Articular chondrocyte of knee joint (primary cell): ENCODE data around the gene ATP1B2. TPM values are rescaled to one million over a fixed set of nuclear protein-coding genes. Genes with fewer than 3 reads are reported as not detected.

Source experiments
- total RNA-seq: library from RNA; depleted of rRNA; stranded (reverse); fragments of >200 nt; gene quantifications from 2 replicates; pipeline ENCODE4 v1.2.3, GENCODE V29; 2012

ATP1B2 gene, protein sequence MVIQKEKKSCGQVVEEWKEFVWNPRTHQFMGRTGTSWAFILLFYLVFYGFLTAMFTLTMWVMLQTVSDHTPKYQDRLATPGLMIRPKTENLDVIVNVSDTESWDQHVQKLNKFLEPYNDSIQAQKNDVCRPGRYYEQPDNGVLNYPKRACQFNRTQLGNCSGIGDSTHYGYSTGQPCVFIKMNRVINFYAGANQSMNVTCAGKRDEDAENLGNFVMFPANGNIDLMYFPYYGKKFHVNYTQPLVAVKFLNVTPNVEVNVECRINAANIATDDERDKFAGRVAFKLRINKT
- not detected in 2 replicates for total RNA-seq

DNA sequence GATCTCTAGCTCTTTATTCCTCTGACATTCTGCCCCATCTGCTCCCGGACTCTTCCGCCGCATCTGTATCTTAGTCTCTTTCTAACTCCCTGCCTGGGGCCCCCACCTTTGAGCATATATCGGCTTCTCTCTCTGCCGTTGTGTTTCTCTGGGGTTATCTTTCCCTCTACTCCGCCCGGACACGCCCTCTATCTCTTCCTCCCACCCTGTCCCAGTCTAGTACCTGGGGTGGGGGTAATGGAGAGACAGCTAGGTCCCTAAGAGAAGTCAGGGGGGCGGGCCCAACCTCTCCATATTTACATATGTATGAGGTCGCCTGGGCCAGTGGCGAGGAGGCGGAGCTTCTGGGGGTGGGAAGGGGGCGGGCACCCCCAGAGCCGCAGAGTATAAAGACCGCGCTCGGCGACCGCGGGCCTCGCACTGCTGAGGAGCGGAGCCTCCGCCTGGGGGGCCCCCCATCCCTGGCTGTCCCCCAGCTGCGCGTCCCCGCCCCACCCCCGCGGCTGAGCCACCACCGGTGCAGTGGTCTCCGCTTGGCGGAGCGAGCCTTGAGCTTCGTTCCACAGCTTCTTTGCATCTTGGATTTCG, at the start of gene ATP1B2:
Gene ATP1B2, plus strand, starts transcription at position 418 of the 588 bp plus-strand sequence. CDS start 593 bp downstream, outside the sequence.

DNA sequence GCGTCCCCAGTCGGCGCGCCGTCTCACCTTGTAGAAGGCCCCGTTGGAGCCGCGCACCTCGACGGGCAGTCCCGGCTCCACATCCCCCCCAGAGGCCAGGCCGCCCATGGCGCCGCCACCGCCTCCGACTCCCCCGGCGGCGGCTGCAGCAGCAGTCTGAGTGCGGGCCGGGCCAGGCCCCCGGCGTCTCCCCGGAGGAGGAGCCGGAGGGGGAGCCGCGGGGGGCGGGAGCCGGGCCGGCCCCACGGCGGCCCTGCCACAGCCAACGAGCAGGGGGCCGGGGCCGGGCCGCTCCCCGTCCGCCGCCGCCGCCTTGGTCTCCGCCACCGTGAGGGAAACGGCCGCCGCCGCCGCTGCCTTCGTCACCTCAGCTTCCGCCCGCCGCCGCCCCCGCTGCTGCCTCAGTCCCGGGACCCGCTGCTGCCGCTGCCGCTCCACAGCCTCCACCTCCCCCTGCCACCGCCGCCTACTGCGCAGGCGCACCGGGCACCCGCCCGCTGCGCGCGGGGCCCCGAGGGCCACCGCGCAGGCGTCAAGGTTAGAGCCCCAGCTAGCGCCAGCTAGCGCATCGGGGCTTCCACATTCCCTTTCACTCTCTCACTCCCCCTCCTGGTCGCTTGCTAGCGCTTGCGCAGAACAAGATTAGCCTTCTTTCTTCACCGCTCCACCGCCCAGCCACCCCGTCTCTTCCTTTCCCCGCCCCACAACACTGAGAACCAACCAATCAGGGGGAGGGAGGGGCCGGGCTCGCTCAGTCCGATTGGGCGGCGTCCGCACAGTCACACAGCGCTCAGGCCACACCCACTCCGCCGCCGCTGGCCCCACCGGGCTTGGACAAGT, 36.1 kb upstream of the ATP1B2 start, which contains the start of gene FXR2:
Gene FXR2, minus strand, starts transcription at position 473 of the 840 bp plus-strand sequence. Its CDS starts 365 bp downstream, at position 108.

DNA sequence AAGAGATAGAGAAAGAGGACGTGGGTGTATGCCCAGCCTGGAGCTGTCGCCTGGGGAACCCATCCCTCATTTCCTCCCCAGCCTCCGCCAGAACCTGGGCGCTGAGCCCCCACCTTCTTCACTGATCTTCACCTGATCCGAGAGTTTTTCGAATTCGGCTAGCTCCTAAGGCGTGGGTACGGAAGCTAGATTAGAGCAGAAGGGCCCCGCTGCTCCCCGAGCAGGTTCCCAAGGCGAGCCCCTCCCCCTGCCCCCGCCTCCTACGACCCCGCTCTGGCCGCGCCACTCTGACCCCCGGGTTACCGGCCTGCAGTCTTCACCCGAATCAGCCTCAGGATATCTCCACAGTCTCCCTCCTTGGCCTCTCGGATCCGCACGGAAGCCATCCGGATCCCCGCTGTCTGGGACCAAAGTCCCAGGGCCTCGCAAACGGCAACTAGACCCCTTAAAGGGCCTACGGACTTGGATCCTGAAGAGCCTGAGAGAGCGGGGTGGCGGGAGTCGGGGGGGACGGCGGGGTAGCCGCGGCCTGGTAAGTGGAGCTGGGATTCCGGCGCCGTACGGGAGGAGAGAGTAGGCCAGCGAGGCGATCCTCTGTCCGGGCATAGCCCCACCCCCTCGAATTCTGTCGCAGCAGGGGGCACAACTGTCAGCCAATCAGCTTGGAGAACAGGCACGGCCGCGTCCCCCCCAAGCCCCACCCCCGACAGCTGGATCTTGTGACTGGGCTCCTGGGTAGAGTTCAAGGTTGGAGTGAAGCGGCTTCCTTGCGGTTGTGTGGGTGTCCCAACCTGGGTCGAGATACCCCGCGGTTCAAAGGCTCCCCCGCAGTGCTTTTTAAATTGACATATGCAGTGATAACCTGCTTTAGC, 23.2 kb upstream of the ATP1B2 start, which contains the start of gene SAT2:
Gene SAT2, minus strand, starts transcription at position 572 of the 872 bp plus-strand sequence. Its CDS starts 186 bp downstream, at position 386.

DNA sequence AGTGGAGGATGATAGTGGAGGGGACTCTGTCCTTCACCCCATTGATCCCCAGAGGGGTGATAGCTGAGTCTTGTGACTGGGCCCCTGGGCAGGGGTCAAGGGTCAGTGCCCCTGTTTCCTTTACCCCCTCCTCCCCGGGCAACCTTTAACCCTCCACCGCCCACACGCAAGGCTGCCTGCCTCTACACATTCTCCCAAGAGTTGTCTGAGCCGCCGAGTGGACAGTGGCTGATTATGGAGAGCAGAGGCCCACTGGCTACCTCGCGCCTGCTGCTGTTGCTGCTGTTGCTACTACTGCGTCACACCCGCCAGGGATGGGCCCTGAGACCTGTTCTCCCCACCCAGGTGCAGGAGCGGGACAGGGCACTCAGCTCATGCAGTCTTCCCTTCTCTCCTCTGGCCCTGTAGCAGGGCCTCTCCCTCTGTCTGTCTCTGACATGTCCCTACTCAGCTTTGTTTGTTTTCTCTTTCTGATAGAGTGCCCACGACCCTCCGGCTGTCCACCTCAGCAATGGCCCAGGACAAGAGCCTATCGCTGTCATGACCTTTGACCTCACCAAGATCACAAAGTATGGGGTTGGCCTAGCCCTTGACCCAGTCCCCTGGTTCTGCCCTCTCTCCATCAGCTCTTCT, 20.7 kb upstream of the ATP1B2 start, which contains the start of gene SHBG:
Gene SHBG, plus strand, starts transcription at position 197 of the 633 bp plus-strand sequence. Its CDS starts 38 bp downstream, at position 235.

DNA sequence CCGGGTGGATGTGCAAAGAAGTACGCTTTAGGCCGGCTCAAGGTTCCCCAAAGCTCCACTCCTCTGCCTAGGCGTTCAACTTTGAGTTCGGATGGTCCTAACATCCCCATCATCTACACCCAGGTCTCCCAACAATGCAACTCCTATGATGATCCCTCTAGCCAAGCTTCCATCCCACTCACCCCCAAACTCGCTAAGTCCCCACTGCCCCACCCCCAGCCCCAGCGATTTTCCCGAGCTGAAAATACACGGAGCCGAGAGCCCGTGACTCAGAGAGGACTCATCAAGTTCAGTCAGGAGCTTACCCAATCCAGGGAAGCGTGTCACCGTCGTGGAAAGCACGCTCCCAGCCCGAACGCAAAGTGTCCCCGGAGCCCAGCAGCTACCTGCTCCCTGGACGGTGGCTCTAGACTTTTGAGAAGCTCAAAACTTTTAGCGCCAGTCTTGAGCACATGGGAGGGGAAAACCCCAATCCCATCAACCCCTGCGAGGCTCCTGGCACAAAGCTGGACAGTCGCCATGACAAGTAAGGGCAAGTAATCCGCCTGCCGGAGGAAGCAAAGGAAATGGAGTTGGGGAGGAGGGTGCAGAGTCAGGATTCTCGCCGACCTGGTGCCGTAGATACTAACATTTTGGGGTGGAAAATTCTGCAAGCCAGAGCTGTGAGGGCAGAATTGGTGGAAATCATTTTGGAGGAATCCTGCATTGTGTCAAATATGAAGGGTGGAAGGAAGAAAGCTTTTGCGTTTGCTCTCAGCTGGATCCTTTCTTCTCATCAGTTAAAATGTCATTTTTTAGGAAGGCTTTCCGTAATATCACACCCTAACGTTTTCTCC, 36.6 kb downstream of the ATP1B2 start, which contains the start of gene TP53:
Gene TP53, minus strand, starts transcription at position 419 of the 836 bp plus-strand sequence. CDS start 10,896 bp downstream, outside the sequence.

DNA sequence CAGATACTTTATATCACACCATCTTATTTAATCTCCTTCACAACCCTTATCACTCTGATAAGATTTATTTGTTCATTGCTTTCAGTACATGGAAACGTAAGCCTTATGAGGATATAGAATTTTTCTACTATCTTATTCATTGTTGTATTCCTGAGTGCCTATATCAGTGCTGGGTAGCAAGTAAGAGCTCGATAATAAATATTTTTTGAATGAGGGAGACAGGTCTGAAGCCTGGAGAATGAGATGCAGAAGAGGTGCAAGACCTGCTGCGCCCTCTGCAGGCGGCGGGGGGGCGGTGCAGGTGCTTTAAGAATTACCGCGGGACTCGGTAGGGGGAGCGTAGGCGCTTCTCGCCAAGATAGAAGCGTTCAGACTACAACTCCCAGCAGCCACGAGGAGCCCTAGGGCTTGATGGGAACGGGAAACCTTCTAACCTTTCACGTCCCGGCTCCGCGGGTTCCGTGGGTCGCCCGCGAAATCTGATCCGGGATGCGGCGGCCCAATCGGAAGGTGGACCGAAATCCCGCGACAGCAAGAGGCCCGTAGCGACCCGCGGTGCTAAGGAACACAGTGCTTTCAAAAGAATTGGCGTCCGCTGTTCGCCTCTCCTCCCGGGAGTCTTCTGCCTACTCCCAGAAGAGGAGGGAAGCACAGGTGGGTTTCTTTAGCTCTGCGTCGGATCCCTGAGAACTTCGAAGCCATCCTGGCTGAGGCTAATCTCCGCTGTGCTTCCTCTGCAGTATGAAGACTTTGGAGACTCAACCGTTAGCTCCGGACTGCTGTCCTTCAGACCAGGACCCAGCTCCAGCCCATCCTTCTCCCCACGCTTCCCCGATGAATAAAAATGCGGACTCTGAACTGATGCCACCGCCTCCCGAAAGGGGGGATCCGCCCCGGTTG, 37.4 kb downstream of the ATP1B2 start, which contains the start of gene WRAP53:
Gene WRAP53, plus strand, starts transcription at position 570 of the 900 bp plus-strand sequence. Its CDS starts 172 bp downstream, at position 742.

DNA sequence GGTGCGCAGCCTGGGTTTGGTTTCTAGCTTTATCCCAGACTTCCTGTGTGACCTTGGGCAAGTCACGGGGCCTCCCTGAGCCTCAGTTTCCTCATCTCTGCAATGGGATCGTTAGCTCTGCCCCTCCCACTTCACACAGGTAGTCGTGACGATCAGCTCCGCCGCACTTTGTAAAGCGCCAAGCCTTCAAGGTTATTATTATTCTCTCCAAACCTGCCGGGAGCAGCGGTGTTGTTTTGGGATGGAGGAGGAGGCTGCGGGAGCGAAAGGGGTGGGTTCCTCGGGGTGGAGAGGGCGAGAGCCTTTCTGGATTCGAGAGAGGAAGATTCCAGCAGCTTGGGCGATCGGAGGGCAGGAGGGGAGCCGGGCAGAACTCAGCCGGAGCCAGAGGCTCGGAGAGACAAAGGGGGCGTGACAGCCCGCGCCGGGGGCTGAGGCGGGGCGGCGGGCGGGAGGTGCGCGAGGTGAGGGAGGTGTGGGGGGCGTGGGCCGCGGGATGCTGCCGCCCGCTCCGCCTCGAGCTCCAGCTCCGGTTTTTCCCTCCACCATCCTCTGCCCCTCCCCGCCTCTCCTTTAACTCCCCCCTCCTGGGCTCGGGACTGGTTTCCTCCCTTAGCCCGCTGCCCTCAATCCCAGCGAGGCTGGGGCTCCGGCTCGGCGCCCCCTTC, 54.0 kb downstream of the ATP1B2 start, which contains the start of gene EFNB3:
Gene EFNB3, plus strand, starts transcription at position 602 of the 668 bp plus-strand sequence. CDS start 397 bp downstream, outside the sequence.

Other genes with a start within 250 kb of the ATP1B2 start
- 30.4 and 56.3 TPM in 2 replicates for gene TMEM256, start 246.8 kb upstream of the ATP1B2 start, total RNA-seq
- gene NLGN2, start 243.1 kb upstream of the ATP1B2 start, total RNA-seq: 6.9 and 8.6 TPM in 2 replicates
- gene SPEM1, start 230.6 kb upstream of the ATP1B2 start, total RNA-seq: not detected in 2 replicates
- not detected in 2 replicates for gene SPEM2, start 225.3 kb upstream of the ATP1B2 start, total RNA-seq
- not detected in 2 replicates for gene SPEM3, start 222.1 kb upstream of the ATP1B2 start, total RNA-seq
- gene TMEM102, start 215.5 kb upstream of the ATP1B2 start, total RNA-seq: 2.5 and 2.8 TPM in 2 replicates
- 0.76 and 0.91 TPM in 2 replicates for gene FGF11, start 211.4 kb upstream of the ATP1B2 start, total RNA-seq
- gene CHRNB1, start 205.9 kb upstream of the ATP1B2 start, total RNA-seq: 5.2 and 5.4 TPM in 2 replicates
- 40.2 and 41.4 TPM in 2 replicates for gene ZBTB4, start 171.3 kb upstream of the ATP1B2 start, total RNA-seq
- not detected in 2 replicates for gene SLC35G6, start 169.5 kb upstream of the ATP1B2 start, total RNA-seq
- 85.8 and 100.0 TPM in 2 replicates for gene POLR2A, start 166.6 kb upstream of the ATP1B2 start, total RNA-seq
- gene TNFSF12, start 101.9 kb upstream of the ATP1B2 start, total RNA-seq: 11.6 and 16.1 TPM in 2 replicates
- gene TNFSF13, start 92.2 kb upstream of the ATP1B2 start, total RNA-seq: 4.5 and 5.0 TPM in 2 replicates
- gene SENP3, start 89.0 kb upstream of the ATP1B2 start, total RNA-seq: 46.4 and 48.1 TPM in 2 replicates
- 102 and 116 TPM in 2 replicates for gene CD68, start 71.3 kb upstream of the ATP1B2 start, total RNA-seq
- gene MPDU1, start 67.1 kb upstream of the ATP1B2 start, total RNA-seq: 93.2 and 97.4 TPM in 2 replicates
- 0.11 and 0.26 TPM in 2 replicates for gene SOX15, start 60.8 kb upstream of the ATP1B2 start, total RNA-seq
- gene FXR2, start 36.0 kb upstream of the ATP1B2 start, total RNA-seq: 26.9 and 28.2 TPM in 2 replicates
- gene SAT2, start 23.1 kb upstream of the ATP1B2 start, total RNA-seq: 41.3 and 41.4 TPM in 2 replicates
- 1.3 TPM in 1 of 2 replicates, not detected in the other for gene SHBG, start 20.8 kb upstream of the ATP1B2 start, total RNA-seq
- gene TP53, start 36.6 kb downstream of the ATP1B2 start, total RNA-seq: 40.6 and 40.8 TPM in 2 replicates
- 4.1 and 4.4 TPM in 2 replicates for gene WRAP53, start 37.6 kb downstream of the ATP1B2 start, total RNA-seq
- 0.54 and 0.91 TPM in 2 replicates for gene EFNB3, start 54.3 kb downstream of the ATP1B2 start, total RNA-seq
- gene DNAH2, start 66.8 kb downstream of the ATP1B2 start, total RNA-seq: 0.11 and 0.13 TPM in 2 replicates
- gene KDM6B, start 183.3 kb downstream of the ATP1B2 start, total RNA-seq: 3.1 and 5.7 TPM in 2 replicates
- gene TMEM88, start 204.1 kb downstream of the ATP1B2 start, total RNA-seq: 0.39 and 1.2 TPM in 2 replicates
- gene NAA38, start 206.6 kb downstream of the ATP1B2 start, total RNA-seq: 32.9 and 34.7 TPM in 2 replicates
- 10.2 and 13.1 TPM in 2 replicates for gene CYB5D1, start 207.1 kb downstream of the ATP1B2 start, total RNA-seq
- gene CHD3, start 237.9 kb downstream of the ATP1B2 start, total RNA-seq: 80.5 and 94.1 TPM in 2 replicates